ENCODE measurements around the gene MYH7B.

Gene MYH7B

DNA sequence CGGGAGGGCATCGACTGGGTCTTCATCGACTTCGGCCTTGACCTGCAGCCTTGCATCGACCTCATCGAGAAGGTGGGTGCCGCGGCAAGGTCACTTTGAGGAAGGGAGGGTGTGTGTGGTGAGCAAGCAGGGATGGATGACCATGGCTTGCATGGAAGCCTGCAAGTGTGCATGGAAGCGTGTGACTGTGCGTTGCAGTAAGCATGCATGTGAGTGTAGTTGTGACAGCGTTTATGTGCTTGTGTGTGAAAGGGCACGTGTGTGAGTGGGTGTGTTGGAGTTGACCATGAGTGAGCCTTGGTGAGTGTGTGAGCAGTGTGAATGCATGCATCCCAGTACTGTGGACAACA lies 32.5 kb downstream of the MYH7B start:
- TF ChIP-seq, protein P1, sequence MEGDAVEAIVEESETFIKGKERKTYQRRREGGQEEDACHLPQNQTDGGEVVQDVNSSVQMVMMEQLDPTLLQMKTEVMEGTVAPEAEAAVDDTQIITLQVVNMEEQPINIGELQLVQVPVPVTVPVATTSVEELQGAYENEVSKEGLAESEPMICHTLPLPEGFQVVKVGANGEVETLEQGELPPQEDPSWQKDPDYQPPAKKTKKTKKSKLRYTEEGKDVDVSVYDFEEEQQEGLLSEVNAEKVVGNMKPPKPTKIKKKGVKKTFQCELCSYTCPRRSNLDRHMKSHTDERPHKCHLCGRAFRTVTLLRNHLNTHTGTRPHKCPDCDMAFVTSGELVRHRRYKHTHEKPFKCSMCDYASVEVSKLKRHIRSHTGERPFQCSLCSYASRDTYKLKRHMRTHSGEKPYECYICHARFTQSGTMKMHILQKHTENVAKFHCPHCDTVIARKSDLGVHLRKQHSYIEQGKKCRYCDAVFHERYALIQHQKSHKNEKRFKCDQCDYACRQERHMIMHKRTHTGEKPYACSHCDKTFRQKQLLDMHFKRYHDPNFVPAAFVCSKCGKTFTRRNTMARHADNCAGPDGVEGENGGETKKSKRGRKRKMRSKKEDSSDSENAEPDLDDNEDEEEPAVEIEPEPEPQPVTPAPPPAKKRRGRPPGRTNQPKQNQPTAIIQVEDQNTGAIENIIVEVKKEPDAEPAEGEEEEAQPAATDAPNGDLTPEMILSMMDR (IDR thresholded peaks at IDR 0.05; ENCODE audit: control insufficient read depth, insufficient read depth, low read depth, low read length, missing control alignments) = no peak
- DNase-seq (ENCODE audit: low read depth) = no peak
- H3K4me3 ChIP-seq (ENCODE audit: control insufficient read depth, low read depth, low read length) = no peak overlapping the region

DNA sequence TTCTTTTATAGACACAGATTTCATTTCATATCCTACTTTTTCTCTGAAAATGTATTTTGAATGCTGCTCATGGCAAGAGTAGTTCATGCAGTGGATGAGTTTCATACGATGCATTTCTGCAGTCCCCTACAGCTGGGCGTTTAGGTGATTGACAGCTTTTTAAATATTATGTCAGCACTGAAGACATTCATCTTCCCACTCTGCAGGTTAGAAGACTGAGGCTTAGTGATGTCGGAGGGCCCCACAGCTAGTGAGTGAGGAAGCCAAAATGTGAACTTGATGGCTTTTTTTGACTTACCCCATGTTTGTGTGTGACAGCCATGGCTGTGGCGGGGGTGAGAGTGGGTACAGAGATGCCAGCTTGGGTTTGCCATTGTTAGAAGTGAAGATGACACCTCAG lies 33.5 kb downstream of the MYH7B start:
- TF ChIP-seq, protein P1 (IDR thresholded peaks at IDR 0.05; ENCODE audit: control insufficient read depth, insufficient read depth, low read depth, low read length, missing control alignments) = no peak
- H3K4me3 ChIP-seq (ENCODE audit: control insufficient read depth, low read depth, low read length) = no peak overlapping the region
- DNase-seq (ENCODE audit: low read depth) = no peak

DNA sequence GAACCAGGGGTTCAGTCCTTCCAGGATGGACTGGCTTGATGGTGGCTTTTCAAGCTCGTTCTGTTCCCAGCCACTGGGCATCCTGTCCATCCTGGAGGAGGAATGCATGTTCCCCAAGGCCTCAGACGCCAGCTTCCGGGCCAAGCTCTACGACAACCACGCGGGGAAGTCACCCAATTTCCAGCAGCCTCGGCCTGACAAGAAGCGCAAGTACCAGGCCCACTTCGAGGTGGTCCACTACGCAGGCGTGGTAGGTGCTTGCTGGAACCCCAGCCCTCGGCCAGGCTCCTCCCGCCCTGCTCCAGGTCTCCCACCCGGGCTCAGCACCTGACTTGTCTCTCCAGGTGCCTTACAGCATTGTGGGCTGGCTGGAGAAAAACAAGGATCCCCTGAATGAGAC lies 34.0 kb downstream of the MYH7B start:
- TF ChIP-seq, protein P1 (IDR thresholded peaks at IDR 0.05; ENCODE audit: control insufficient read depth, insufficient read depth, low read depth, low read length, missing control alignments) = no peak
- H3K4me3 ChIP-seq (ENCODE audit: control insufficient read depth, low read depth, low read length) = no peak overlapping the region
- no peak for DNase-seq (ENCODE audit: low read depth)

DNA sequence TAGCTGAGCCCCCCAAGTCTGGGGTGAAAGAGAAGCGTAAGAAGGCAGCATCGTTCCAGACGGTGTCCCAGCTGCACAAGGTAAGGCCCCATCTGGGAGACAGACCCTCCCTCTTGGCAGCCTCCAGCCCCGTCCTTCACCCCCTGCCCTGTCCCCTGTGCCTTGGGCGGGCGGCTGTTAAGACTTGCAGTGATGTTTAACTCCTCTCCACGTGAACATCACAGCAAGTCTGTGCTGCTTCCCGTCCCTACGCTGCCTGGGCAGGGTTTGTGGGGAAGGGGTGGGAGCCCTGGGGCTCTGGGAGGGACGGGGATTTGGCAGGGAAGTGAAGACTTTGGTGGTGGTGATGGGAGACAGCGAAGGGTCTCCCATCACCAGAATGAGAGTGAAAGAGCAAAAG lies 34.6 kb downstream of the MYH7B start:
- DNase-seq (ENCODE audit: low read depth) = no peak
- TF ChIP-seq, protein P1 (IDR thresholded peaks at IDR 0.05; ENCODE audit: control insufficient read depth, insufficient read depth, low read depth, low read length, missing control alignments) = no peak
- H3K4me3 ChIP-seq (ENCODE audit: control insufficient read depth, low read depth, low read length) = no peak overlapping the region

DNA sequence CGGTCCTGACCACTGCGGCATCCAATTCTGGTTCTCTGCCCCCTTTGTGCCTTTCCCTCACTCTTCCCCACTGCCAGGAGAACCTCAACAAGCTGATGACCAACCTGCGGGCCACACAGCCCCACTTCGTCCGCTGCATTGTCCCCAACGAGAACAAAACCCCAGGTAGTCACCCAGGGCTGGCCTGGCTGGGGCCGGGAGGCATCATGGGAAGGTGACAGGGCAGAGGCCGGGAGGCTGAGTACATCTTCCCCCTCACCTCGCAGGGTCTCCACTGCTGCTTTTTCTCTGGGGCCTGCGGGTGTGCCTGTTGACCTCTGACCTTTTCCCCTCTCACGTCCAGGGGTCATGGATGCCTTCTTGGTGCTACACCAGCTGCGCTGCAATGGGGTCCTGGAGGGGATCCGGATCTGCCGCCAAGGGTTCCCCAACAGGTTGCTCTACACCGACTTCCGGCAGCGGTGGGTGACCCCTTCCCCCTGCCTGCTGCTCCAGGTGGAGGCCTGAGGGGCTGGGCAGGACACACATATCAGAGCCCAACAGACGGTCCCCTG lies 35.1 kb downstream of the MYH7B start:
- TF ChIP-seq, protein P1 (IDR thresholded peaks at IDR 0.05; ENCODE audit: control insufficient read depth, insufficient read depth, low read depth, low read length, missing control alignments) = no peak
- no peak overlapping the region for H3K4me3 ChIP-seq (ENCODE audit: control insufficient read depth, low read depth, low read length)
- no peak for DNase-seq (ENCODE audit: low read depth)

DNA sequence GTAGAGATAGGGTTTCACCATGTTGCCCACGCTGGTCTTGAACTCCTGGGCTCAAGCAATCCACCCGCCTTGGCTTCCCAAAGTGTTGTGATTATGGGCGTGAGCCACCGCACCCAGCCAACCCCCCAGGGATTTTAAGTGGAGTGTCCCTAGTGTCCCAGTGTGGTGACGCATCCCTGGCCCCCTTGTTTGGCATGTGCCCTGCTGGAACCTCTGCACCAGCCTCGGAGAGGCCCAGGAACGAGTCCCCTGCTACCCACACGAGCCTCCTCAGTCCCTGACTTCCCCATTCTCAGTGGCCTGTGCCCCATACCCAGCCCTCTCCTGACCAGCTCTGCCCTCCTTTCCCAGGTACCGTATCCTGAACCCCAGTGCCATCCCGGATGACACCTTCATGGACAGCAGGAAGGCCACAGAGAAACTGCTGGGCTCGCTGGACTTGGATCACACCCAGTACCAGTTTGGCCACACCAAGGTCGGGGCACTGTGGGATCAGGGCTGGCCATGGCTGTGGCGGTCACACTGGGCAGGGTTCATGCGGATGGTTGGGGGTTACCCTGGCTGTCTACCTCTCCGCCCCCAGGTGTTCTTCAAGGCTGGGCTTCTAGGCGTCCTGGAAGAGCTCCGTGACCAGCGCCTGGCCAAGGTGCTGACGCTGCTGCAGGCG lies 37.2 kb downstream of the MYH7B start:
- no peak for DNase-seq (ENCODE audit: low read depth)
- H3K4me3 ChIP-seq (ENCODE audit: control insufficient read depth, low read depth, low read length) = no peak overlapping the region
- TF ChIP-seq, protein P1 (IDR thresholded peaks at IDR 0.05; ENCODE audit: control insufficient read depth, insufficient read depth, low read depth, low read length, missing control alignments) = no peak

All from AG09309 (cell line).